Measurements from ENCODE around the gene PSG11.
"Not testable (repeated sequence)": the region's sequence is repeated elsewhere in the genome, so short reads cannot be mapped to it uniquely, and the experiment has no call there.

The PSG11 gene

GRCh38 chr19:43004846-43005245 is 21.4 kb downstream of the PSG11 start:
- not testable (repeated sequence) for H3K4me3 ChIP-seq (ENCODE audit: low read depth, low read length); DNase-seq (ENCODE audit: low read depth)

- not testable (repeated sequence) for DNase-seq (ENCODE audit: low read depth); H3K4me3 ChIP-seq (ENCODE audit: low read depth, low read length)
These were observed 22.6 kb downstream of the PSG11 start for GRCh38 chr19:43003634-43004033.

DNA sequence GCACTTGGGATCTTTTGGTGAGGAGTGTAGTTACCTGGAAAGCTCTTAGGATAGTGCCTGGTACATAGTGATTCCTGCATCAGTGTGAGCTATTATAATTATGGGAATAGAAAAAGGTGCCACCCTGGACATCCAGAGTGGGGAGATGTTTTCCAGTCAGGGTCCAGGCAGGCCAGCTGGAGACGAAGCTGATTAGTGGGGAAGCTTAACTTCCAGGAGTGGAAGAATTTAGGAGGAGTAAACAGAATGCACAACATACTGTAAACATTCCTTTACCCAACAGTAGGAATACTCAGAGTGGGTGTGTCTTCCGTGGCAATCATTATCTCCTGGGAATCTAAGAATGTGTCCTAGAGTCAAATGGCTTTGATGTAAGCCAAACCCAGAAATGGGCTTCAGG is 23.3 kb downstream of the PSG11 start:
- not testable (repeated sequence) for H3K4me3 ChIP-seq (ENCODE audit: low read depth, low read length); DNase-seq (ENCODE audit: low read depth)

GRCh38 chr19:42996161-42996560 is 30.1 kb downstream of the PSG11 start:
- H3K4me3 ChIP-seq (ENCODE audit: low read depth, low read length); DNase-seq (ENCODE audit: low read depth): not testable (repeated sequence)

DNA sequence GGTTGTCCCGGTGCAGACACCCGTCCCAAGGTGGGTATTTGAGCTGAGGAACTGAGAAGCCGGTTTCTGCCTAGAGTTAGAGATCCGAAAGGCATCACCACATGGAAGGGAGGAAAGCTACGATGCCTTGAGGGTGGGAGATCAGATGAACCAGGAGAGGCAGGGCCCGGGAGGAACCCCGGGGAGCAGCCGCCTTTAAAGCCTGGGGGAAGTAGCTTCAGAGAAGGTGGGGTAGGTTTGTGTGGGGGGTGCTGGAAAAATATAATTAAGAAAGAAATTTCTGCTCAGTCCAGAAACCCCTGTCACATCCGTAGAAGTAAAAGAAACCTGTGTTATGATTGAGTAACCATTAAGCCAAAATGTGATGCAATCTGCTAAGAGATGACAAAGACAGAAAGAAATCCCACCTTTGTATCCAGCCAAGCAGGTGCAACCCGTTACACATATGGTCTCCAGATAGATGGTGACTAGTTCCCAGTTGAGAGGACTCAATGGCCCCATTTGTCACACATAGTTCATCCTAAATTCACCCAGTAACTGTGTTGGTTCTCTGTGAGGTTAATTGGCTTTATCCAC is 34.2 kb downstream of the PSG11 start:
- not testable (repeated sequence) for DNase-seq (ENCODE audit: low read depth); H3K4me3 ChIP-seq (ENCODE audit: low read depth, low read length)

DNA sequence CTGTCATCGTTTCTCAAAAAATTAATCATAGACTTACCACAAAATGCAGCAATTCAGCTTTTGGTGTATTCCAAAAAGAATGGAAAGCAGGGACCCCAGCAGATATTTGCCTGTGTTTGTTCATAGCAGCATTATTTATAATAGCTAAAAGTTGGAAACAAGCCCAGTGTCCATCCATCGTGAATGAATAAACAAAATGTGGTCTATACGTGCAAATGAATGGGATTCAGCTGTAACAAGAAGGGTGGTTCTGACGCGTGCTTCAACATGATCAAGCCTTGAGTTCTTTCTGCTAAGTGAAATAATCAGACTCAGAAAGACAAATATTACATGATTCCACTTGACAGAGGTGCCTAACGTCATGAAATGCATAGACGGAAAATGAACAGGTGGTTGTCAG is 36.4 kb downstream of the PSG11 start:
- no peak overlapping the region for H3K4me3 ChIP-seq (ENCODE audit: low read depth, low read length)
- no peak for DNase-seq (ENCODE audit: low read depth)
- TF ChIP-seq, protein P1, sequence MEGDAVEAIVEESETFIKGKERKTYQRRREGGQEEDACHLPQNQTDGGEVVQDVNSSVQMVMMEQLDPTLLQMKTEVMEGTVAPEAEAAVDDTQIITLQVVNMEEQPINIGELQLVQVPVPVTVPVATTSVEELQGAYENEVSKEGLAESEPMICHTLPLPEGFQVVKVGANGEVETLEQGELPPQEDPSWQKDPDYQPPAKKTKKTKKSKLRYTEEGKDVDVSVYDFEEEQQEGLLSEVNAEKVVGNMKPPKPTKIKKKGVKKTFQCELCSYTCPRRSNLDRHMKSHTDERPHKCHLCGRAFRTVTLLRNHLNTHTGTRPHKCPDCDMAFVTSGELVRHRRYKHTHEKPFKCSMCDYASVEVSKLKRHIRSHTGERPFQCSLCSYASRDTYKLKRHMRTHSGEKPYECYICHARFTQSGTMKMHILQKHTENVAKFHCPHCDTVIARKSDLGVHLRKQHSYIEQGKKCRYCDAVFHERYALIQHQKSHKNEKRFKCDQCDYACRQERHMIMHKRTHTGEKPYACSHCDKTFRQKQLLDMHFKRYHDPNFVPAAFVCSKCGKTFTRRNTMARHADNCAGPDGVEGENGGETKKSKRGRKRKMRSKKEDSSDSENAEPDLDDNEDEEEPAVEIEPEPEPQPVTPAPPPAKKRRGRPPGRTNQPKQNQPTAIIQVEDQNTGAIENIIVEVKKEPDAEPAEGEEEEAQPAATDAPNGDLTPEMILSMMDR (IDR thresholded peaks at IDR 0.05; ENCODE audit: low read depth, low read length) = no peak
- TF ChIP-seq MYC (IDR thresholded peaks at IDR 0.05; ENCODE audit: low read depth, low read length) (no peak), POLR2A (IDR thresholded peaks at IDR 0.05; ENCODE audit: extremely low read depth, insufficient read length) (no peak)
- TF ChIP-seq, protein P2, sequence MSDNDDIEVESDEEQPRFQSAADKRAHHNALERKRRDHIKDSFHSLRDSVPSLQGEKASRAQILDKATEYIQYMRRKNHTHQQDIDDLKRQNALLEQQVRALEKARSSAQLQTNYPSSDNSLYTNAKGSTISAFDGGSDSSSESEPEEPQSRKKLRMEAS (IDR thresholded peaks at IDR 0.05; ENCODE audit: low read depth, low read length) = no peak

DNA sequence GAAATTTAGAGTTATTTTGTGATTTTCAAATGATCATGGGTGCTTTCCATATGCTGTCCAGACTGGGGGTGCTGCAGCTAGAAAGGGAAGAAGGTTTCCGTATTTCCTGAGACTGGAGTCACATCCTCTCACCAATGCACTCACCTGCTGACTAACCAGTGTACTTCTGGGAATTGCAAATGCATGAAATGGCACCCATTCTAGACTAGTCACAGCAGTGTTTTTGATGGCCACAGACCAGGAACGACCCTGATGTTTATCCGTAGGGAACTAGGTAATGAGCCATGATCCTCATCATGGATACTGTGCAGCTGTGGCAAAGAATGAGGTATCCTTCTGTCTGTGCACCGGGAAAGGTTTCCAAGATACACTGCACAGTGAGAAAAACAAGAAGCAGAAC is 37.1 kb downstream of the PSG11 start:
- H3K4me3 ChIP-seq (ENCODE audit: low read depth, low read length); DNase-seq (ENCODE audit: low read depth): not testable (repeated sequence)

GRCh38 chr19:42988206-42988605 is 38.1 kb downstream of the PSG11 start:
- not testable (repeated sequence) for H3K4me3 ChIP-seq (ENCODE audit: low read depth, low read length); DNase-seq (ENCODE audit: low read depth)

- H3K4me3 ChIP-seq (ENCODE audit: low read depth, low read length) = no peak overlapping the region
- TF ChIP-seq, protein P1 (IDR thresholded peaks at IDR 0.05; ENCODE audit: low read depth, low read length) = no peak
- TF ChIP-seq POLR2A (IDR thresholded peaks at IDR 0.05; ENCODE audit: extremely low read depth, insufficient read length) (no peak), MYC (IDR thresholded peaks at IDR 0.05; ENCODE audit: low read depth, low read length) (no peak)
- TF ChIP-seq, protein P2 (IDR thresholded peaks at IDR 0.05; ENCODE audit: low read depth, low read length) = no peak
- DNase-seq (ENCODE audit: low read depth) = no peak
These were observed 40.7 kb downstream of the PSG11 start for GRCh38 chr19:42985588-42985987.

- H3K4me3 ChIP-seq (ENCODE audit: low read depth, low read length); DNase-seq (ENCODE audit: low read depth): not testable (repeated sequence)
These were observed 44.2 kb downstream of the PSG11 start for GRCh38 chr19:42982111-42982510.

- not testable (repeated sequence) for DNase-seq (ENCODE audit: low read depth); H3K4me3 ChIP-seq (ENCODE audit: low read depth, low read length)
These were observed 54.8 kb downstream of the PSG11 start for GRCh38 chr19:42971451-42971850.

- TF ChIP-seq POLR2A (IDR thresholded peaks at IDR 0.05; ENCODE audit: extremely low read depth, insufficient read length) (no peak), MYC (IDR thresholded peaks at IDR 0.05; ENCODE audit: low read depth, low read length) (no peak)
- TF ChIP-seq, protein P1 (IDR thresholded peaks at IDR 0.05; ENCODE audit: low read depth, low read length) = no peak
- TF ChIP-seq, protein P2 (IDR thresholded peaks at IDR 0.05; ENCODE audit: low read depth, low read length) = no peak
- no peak for DNase-seq (ENCODE audit: low read depth)
- H3K4me3 ChIP-seq (ENCODE audit: low read depth, low read length) = no peak overlapping the region
These were observed 61.1 kb downstream of the PSG11 start for GRCh38 chr19:42965176-42965575.

Data from NB4 (cell line).